HepG2 (cell line): ENCODE data around the gene PTEN. TPM values are rescaled to one million over a fixed set of nuclear protein-coding genes. Genes with fewer than 3 reads are reported as not detected.

Experiments used
- BRD4 ChIP-seq: sonication (generic); formaldehyde crosslinking; IDR thresholded peaks from 2 replicates; pipeline ENCODE4 v1.4.0; 2020; ENCODE audit warnings: missing genetic modification reagents
- EZH2 ChIP-seq: conservative IDR thresholded peaks from 2 replicates; pipeline ENCODE4 v1.6.1; 2012; ENCODE audit warnings: mild to moderate bottlenecking, low read depth, low read length, moderate library complexity
- MXD4 ChIP-seq: IDR thresholded peaks from 2 replicates; pipeline ENCODE4 v1.6.1; 2016; ENCODE audit warnings: mild to moderate bottlenecking, missing biosample characterization, missing genetic modification reagents
- TCF12 ChIP-seq, 2 experiments: fragments of 450-650 bp in 1 of 2; sonication (generic) in 1 of 2; formaldehyde crosslinking in 1 of 2; IDR thresholded peaks; 2 replicates each; pipeline versions ENCODE4 v1.6.1 to v1.8.0; 2017 to 2022; ENCODE audit warnings: antibody characterized with exemption in 1 of 2, mild to moderate bottlenecking in 1 of 2, missing genetic modification reagents in 1 of 2, moderate library complexity in 1 of 2
- TGIF2 ChIP-seq: IDR thresholded peaks from 2 replicates; pipeline ENCODE4 v1.6.1; 2016; ENCODE audit warnings: control low read depth, missing compliant biosample characterization
- ZKSCAN1 ChIP-seq: fragments of 150-350 bp; IDR thresholded peaks from 2 replicates; pipeline ENCODE4 v1.6.1; 2014; ENCODE audit warnings: low read length
- polyA plus RNA-seq, 8 experiments: library from polyadenylated mRNA; depleted of rRNA in 3 of 8; stranded (reverse) in 7 of 8; unstranded in 1 of 8; fragments of >200 nt; fragmentation: Illumina TruSeq in 4 of 8; extraction: Trizol in 4 of 8; gene quantifications; 2 replicates each; pipeline versions ENCODE4 v1.2.1 to v1.2.3, GENCODE V29; 2011 to 2016; ENCODE audit warnings: low read depth in 4 of 8, missing spikeins in 1 of 8, mixed read lengths in 1 of 8; ENCODE audit not compliant: insufficient read depth in 1 of 8
- total RNA-seq, 5 experiments: library from RNA; depleted of rRNA; stranded (reverse); fragments of >200 nt; fragmentation: Illumina TruSeq; extraction: Trizol; gene quantifications; 2 replicates each; pipeline ENCODE4 v1.2.3, GENCODE V29; 2016; ENCODE audit warnings: low read depth in 1 of 5
- TF ChIP-seq, protein P1 (sequence below): sonication (generic); formaldehyde crosslinking; IDR thresholded peaks from 2 replicates; pipeline ENCODE4 v1.4.0; 2020; ENCODE audit warnings: missing genetic modification reagents
- TF ChIP-seq, protein P2 (sequence below): sonication (generic); formaldehyde crosslinking; IDR thresholded peaks from 2 replicates; pipeline ENCODE4 v1.4.0; 2020; ENCODE audit warnings: missing genetic modification reagents
- TF ChIP-seq, protein P3 (sequence below): sonication (generic); formaldehyde crosslinking; IDR thresholded peaks from one replicate; pipeline ENCODE4 v1.5.1; 2020; ENCODE audit warnings: mild to moderate bottlenecking, missing genetic modification reagents; ENCODE audit errors: not compliant biosample characterization
- TF ChIP-seq, protein P4 (sequence below), 2 experiments: fragments of 450-650 bp in 1 of 2; sonication (generic) in 1 of 2; formaldehyde crosslinking; IDR thresholded peaks; 2 replicates each; pipeline versions ENCODE4 v1.5.0 to v1.8.0; 2020 to 2022; ENCODE audit warnings: mild to moderate bottlenecking in 1 of 2, missing genetic modification reagents in 1 of 2
- TF ChIP-seq, protein P5 (sequence below): IDR thresholded peaks from 2 replicates; pipeline ENCODE4 v1.6.1; 2016; ENCODE audit warnings: missing biosample characterization, missing genetic modification reagents, low read depth

PTEN gene
- total and polyA plus RNA-seq, 2 of the 13 experiments (the other 11 are each of a cell fraction or from before 2014, with no cell fraction given) = 30.3 to 61.3 TPM

DNA sequence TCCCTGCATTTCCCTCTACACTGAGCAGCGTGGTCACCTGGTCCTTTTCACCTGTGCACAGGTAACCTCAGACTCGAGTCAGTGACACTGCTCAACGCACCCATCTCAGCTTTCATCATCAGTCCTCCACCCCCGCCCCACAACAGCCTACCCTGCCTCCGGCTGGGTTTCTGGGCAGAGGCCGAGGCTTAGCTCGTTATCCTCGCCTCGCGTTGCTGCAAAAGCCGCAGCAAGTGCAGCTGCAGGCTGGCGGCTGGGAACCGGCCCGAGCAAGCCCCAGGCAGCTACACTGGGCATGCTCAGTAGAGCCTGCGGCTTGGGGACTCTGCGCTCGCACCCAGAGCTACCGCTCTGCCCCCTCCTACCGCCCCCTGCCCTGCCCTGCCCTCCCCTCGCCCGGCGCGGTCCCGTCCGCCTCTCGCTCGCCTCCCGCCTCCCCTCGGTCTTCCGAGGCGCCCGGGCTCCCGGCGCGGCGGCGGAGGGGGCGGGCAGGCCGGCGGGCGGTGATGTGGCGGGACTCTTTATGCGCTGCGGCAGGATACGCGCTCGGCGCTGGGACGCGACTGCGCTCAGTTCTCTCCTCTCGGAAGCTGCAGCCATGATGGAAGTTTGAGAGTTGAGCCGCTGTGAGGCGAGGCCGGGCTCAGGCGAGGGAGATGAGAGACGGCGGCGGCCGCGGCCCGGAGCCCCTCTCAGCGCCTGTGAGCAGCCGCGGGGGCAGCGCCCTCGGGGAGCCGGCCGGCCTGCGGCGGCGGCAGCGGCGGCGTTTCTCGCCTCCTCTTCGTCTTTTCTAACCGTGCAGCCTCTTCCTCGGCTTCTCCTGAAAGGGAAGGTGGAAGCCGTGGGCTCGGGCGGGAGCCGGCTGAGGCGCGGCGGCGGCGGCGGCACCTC lies at the start of gene PTEN, which contains the start of gene KLLN (continued):
- TF ChIP-seq, protein P1, sequence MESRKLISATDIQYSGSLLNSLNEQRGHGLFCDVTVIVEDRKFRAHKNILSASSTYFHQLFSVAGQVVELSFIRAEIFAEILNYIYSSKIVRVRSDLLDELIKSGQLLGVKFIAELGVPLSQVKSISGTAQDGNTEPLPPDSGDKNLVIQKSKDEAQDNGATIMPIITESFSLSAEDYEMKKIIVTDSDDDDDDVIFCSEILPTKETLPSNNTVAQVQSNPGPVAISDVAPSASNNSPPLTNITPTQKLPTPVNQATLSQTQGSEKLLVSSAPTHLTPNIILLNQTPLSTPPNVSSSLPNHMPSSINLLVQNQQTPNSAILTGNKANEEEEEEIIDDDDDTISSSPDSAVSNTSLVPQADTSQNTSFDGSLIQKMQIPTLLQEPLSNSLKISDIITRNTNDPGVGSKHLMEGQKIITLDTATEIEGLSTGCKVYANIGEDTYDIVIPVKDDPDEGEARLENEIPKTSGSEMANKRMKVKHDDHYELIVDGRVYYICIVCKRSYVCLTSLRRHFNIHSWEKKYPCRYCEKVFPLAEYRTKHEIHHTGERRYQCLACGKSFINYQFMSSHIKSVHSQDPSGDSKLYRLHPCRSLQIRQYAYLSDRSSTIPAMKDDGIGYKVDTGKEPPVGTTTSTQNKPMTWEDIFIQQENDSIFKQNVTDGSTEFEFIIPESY (CRISPR knock-in tag) = peak; percentile 65; the same call in 1 of the 2 replicates
- TF ChIP-seq TGIF2 (CRISPR knock-in tag) = peak; percentile 60; the same call in 1 of the 2 replicates
- TF ChIP-seq BRD4 (CRISPR knock-in tag) = peak; percentile 81
- no peak for TF ChIP-seq ZKSCAN1
- TF ChIP-seq, protein P2, sequence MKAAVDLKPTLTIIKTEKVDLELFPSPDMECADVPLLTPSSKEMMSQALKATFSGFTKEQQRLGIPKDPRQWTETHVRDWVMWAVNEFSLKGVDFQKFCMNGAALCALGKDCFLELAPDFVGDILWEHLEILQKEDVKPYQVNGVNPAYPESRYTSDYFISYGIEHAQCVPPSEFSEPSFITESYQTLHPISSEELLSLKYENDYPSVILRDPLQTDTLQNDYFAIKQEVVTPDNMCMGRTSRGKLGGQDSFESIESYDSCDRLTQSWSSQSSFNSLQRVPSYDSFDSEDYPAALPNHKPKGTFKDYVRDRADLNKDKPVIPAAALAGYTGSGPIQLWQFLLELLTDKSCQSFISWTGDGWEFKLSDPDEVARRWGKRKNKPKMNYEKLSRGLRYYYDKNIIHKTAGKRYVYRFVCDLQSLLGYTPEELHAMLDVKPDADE (CRISPR knock-in tag) = no peak
- TF ChIP-seq MXD4 = no peak
- TF ChIP-seq TCF12 (IDR thresholded peaks at IDR 0.05) = no peak
- TF ChIP-seq TCF12 (CRISPR knock-in tag; IDR thresholded peaks at IDR 0.05) = peak; percentile 70; the same call in 1 of the 2 replicates
- TF ChIP-seq EZH2 = no peak
- TF ChIP-seq, protein P3, sequence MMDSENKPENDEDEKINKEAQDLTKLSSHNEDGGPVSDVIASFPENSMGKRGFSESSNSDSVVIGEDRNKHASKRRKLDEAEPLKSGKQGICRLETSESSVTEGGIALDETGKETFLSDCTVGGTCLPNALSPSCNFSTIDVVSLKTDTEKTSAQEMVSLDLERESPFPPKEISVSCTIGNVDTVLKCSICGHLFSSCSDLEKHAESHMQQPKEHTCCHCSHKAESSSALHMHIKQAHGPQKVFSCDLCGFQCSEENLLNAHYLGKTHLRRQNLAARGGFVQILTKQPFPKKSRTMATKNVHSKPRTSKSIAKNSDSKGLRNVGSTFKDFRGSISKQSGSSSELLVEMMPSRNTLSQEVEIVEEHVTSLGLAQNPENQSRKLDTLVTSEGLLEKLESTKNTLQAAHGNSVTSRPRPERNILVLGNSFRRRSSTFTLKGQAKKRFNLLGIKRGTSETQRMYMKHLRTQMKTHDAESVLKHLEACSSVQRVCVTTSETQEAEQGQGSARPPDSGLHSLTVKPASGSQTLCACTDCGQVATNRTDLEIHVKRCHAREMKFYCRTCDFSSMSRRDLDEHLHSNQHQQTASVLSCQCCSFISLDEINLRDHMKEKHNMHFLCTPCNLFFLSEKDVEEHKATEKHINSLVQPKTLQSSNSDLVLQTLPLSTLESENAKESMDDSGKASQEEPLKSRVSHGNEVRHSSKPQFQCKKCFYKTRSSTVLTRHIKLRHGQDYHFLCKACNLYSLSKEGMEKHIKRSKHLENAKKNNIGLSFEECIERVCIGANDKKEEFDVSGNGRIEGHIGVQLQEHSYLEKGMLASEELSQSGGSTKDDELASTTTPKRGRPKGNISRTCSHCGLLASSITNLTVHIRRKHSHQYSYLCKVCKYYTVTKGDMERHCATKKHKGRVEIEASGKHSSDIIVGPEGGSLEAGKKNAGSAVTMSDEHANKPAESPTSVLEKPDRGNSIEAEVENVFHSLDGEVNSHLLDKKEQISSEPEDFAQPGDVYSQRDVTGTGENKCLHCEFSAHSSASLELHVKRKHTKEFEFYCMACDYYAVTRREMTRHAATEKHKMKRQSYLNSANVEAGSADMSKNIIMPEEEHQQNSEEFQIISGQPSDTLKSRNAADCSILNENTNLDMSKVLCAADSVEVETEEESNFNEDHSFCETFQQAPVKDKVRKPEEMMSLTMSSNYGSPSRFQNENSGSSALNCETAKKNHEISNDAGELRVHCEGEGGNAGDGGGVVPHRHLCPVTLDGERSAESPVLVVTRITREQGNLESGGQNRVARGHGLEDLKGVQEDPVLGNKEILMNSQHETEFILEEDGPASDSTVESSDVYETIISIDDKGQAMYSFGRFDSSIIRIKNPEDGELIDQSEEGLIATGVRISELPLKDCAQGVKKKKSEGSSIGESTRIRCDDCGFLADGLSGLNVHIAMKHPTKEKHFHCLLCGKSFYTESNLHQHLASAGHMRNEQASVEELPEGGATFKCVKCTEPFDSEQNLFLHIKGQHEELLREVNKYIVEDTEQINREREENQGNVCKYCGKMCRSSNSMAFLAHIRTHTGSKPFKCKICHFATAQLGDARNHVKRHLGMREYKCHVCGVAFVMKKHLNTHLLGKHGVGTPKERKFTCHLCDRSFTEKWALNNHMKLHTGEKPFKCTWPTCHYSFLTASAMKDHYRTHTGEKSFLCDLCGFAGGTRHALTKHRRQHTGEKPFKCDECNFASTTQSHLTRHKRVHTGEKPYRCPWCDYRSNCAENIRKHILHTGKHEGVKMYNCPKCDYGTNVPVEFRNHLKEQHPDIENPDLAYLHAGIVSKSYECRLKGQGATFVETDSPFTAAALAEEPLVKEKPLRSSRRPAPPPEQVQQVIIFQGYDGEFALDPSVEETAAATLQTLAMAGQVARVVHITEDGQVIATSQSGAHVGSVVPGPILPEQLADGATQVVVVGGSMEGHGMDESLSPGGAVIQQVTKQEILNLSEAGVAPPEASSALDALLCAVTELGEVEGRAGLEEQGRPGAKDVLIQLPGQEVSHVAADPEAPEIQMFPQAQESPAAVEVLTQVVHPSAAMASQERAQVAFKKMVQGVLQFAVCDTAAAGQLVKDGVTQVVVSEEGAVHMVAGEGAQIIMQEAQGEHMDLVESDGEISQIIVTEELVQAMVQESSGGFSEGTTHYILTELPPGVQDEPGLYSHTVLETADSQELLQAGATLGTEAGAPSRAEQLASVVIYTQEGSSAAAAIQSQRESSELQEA (CRISPR knock-in tag) = no peak
- TF ChIP-seq, protein P4, sequence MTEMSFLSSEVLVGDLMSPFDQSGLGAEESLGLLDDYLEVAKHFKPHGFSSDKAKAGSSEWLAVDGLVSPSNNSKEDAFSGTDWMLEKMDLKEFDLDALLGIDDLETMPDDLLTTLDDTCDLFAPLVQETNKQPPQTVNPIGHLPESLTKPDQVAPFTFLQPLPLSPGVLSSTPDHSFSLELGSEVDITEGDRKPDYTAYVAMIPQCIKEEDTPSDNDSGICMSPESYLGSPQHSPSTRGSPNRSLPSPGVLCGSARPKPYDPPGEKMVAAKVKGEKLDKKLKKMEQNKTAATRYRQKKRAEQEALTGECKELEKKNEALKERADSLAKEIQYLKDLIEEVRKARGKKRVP (CRISPR knock-in tag; IDR thresholded peaks at IDR 0.05) = peak in 1 of 2 experiments; percentile 79; a peak in 2 of 4 replicates
- TF ChIP-seq, protein P5, sequence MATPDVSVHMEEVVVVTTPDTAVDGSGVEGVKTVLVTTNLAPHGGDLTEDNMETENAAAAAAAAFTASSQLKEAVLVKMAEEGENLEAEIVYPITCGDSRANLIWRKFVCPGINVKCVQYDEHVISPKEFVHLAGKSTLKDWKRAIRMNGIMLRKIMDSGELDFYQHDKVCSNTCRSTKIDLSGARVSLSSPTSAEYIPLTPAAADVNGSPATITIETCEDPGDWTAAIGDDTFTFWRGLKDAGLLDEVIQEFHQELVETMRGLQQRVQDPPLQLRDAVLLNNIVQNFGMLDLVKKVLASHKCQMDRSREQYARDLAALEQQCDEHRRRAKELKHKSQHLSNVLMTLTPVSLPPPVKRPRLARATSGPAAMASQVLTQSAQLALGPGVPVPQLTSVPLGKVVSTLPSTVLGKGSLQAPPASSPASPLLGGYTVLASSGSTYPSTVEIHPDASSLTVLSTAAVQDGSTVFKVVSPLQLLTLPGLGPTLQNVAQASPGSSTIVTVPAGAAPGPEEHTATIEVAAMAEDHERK (CRISPR knock-in tag) = no peak; the same call in 1 of the 2 replicates
